K562 (cell line): Measurements from ENCODE around the gene TRIM13. TPM values are rescaled to one million over a fixed set of nuclear protein-coding genes. Genes with fewer than 3 reads are reported as not detected.

Source experiments
- CEBPB ChIP-seq: fragments of 450-650 bp; IDR thresholded peaks from 2 replicates; pipeline ENCODE4 v1.6.1; 2016; ENCODE audit warnings: missing genetic modification characterization, missing compliant biosample characterization
- CREM ChIP-seq: IDR thresholded peaks from 2 replicates; pipeline ENCODE4 v1.6.1; 2014; ENCODE audit warnings: antibody characterized with exemption, low read depth
- polyA plus RNA-seq, 8 experiments: library from polyadenylated mRNA; depleted of rRNA in 4 of 8; stranded (reverse) in 5 of 8; unstranded in 3 of 8; fragments of >200 nt; fragmentation: Nextera tagmentation in 2 of 8; fragmentation: Illumina TruSeq in 1 of 8; extraction: Ambion mirVana in 2 of 8; extraction: Trizol in 1 of 8; gene quantifications; 2 replicates each; pipeline versions ENCODE4 v1.2.1 to v1.2.3, GENCODE V29; 2011 to 2014; ENCODE audit warnings: inconsistent platforms in 1 of 8, missing spikeins in 1 of 8
- total RNA-seq, 7 experiments: library from RNA; depleted of rRNA in 6 of 7; stranded (reverse); fragments of >200 nt in 6 of 7; fragmentation: Illumina TruSeq in 2 of 7; extraction: Trizol in 2 of 7; gene quantifications; 2 replicates each; pipeline versions ENCODE4 v1.2.1 to v1.2.3, GENCODE V29; 2011 to 2021; ENCODE audit warnings: low replicate concordance in 1 of 7
- TF ChIP-seq, protein P1 (sequence below): fragments of 450-650 bp; IDR thresholded peaks from 2 replicates; pipeline ENCODE4 v1.6.1; 2016; ENCODE audit warnings: low read depth
- TF ChIP-seq, protein P2 (sequence below), 2 experiments: fragments of 450-650 bp; formaldehyde crosslinking in 1 of 2; IDR thresholded peaks; 2 replicates each; pipeline versions ENCODE4 v1.4.0 to v1.6.1; 2014 to 2020; ENCODE audit warnings: mild to moderate bottlenecking in 2 of 2, borderline replicate concordance in 1 of 2, low read depth in 1 of 2
- TF ChIP-seq, protein P3 (sequence below), 2 experiments: fragments of 450-650 bp in 1 of 2; sonication (generic) in 1 of 2; formaldehyde crosslinking in 1 of 2; IDR thresholded peaks in 1 of 2; conservative IDR thresholded peaks in 1 of 2; 2 replicates each; pipeline versions ENCODE4 v1.6.1 to v1.8.1; 2016 to 2023; ENCODE audit warnings: mild to moderate bottlenecking in 2 of 2, moderate library complexity in 2 of 2, inconsistent platforms in 1 of 2, missing genetic modification reagents in 1 of 2
- TF ChIP-seq, protein P4 (sequence below): sonication (generic); IDR thresholded peaks from 2 replicates; pipeline ENCODE4 v1.6.1; 2016

Gene TRIM13
- total and polyA plus RNA-seq, 9 of the 15 experiments (the other 6 are each of a cell fraction or from before 2014, with no cell fraction given) = 12.1 to 30.6 (median 17.8) TPM

- TF ChIP-seq, protein P1, sequence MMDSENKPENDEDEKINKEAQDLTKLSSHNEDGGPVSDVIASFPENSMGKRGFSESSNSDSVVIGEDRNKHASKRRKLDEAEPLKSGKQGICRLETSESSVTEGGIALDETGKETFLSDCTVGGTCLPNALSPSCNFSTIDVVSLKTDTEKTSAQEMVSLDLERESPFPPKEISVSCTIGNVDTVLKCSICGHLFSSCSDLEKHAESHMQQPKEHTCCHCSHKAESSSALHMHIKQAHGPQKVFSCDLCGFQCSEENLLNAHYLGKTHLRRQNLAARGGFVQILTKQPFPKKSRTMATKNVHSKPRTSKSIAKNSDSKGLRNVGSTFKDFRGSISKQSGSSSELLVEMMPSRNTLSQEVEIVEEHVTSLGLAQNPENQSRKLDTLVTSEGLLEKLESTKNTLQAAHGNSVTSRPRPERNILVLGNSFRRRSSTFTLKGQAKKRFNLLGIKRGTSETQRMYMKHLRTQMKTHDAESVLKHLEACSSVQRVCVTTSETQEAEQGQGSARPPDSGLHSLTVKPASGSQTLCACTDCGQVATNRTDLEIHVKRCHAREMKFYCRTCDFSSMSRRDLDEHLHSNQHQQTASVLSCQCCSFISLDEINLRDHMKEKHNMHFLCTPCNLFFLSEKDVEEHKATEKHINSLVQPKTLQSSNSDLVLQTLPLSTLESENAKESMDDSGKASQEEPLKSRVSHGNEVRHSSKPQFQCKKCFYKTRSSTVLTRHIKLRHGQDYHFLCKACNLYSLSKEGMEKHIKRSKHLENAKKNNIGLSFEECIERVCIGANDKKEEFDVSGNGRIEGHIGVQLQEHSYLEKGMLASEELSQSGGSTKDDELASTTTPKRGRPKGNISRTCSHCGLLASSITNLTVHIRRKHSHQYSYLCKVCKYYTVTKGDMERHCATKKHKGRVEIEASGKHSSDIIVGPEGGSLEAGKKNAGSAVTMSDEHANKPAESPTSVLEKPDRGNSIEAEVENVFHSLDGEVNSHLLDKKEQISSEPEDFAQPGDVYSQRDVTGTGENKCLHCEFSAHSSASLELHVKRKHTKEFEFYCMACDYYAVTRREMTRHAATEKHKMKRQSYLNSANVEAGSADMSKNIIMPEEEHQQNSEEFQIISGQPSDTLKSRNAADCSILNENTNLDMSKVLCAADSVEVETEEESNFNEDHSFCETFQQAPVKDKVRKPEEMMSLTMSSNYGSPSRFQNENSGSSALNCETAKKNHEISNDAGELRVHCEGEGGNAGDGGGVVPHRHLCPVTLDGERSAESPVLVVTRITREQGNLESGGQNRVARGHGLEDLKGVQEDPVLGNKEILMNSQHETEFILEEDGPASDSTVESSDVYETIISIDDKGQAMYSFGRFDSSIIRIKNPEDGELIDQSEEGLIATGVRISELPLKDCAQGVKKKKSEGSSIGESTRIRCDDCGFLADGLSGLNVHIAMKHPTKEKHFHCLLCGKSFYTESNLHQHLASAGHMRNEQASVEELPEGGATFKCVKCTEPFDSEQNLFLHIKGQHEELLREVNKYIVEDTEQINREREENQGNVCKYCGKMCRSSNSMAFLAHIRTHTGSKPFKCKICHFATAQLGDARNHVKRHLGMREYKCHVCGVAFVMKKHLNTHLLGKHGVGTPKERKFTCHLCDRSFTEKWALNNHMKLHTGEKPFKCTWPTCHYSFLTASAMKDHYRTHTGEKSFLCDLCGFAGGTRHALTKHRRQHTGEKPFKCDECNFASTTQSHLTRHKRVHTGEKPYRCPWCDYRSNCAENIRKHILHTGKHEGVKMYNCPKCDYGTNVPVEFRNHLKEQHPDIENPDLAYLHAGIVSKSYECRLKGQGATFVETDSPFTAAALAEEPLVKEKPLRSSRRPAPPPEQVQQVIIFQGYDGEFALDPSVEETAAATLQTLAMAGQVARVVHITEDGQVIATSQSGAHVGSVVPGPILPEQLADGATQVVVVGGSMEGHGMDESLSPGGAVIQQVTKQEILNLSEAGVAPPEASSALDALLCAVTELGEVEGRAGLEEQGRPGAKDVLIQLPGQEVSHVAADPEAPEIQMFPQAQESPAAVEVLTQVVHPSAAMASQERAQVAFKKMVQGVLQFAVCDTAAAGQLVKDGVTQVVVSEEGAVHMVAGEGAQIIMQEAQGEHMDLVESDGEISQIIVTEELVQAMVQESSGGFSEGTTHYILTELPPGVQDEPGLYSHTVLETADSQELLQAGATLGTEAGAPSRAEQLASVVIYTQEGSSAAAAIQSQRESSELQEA = no peak
- TF ChIP-seq, protein P2, sequence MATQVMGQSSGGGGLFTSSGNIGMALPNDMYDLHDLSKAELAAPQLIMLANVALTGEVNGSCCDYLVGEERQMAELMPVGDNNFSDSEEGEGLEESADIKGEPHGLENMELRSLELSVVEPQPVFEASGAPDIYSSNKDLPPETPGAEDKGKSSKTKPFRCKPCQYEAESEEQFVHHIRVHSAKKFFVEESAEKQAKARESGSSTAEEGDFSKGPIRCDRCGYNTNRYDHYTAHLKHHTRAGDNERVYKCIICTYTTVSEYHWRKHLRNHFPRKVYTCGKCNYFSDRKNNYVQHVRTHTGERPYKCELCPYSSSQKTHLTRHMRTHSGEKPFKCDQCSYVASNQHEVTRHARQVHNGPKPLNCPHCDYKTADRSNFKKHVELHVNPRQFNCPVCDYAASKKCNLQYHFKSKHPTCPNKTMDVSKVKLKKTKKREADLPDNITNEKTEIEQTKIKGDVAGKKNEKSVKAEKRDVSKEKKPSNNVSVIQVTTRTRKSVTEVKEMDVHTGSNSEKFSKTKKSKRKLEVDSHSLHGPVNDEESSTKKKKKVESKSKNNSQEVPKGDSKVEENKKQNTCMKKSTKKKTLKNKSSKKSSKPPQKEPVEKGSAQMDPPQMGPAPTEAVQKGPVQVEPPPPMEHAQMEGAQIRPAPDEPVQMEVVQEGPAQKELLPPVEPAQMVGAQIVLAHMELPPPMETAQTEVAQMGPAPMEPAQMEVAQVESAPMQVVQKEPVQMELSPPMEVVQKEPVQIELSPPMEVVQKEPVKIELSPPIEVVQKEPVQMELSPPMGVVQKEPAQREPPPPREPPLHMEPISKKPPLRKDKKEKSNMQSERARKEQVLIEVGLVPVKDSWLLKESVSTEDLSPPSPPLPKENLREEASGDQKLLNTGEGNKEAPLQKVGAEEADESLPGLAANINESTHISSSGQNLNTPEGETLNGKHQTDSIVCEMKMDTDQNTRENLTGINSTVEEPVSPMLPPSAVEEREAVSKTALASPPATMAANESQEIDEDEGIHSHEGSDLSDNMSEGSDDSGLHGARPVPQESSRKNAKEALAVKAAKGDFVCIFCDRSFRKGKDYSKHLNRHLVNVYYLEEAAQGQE (IDR thresholded peaks at IDR 0.05; ENCODE audit: borderline replicate concordance) = peak; percentile 77; the same call in 1 of the 2 replicates
- TF ChIP-seq, protein P2 (CRISPR knock-in tag; IDR thresholded peaks at IDR 0.05; ENCODE audit: low read depth) = no peak
- TF ChIP-seq CEBPB (tag) = peak; percentile 36; the same call in 1 of the 2 replicates
- TF ChIP-seq, protein P3, sequence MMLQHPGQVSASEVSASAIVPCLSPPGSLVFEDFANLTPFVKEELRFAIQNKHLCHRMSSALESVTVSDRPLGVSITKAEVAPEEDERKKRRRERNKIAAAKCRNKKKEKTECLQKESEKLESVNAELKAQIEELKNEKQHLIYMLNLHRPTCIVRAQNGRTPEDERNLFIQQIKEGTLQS (IDR thresholded peaks at IDR 0.05) = peak; percentile 39; the same call in 1 of the 2 replicates
- TF ChIP-seq, protein P3 (CRISPR knock-in tag; conservative IDR thresholded peaks at IDR 0.05) = no peak
- TF ChIP-seq CREM = no peak
- TF ChIP-seq, protein P4, sequence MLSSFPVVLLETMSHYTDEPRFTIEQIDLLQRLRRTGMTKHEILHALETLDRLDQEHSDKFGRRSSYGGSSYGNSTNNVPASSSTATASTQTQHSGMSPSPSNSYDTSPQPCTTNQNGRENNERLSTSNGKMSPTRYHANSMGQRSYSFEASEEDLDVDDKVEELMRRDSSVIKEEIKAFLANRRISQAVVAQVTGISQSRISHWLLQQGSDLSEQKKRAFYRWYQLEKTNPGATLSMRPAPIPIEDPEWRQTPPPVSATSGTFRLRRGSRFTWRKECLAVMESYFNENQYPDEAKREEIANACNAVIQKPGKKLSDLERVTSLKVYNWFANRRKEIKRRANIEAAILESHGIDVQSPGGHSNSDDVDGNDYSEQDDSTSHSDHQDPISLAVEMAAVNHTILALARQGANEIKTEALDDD = no peak
Measured at GRCh38 chr13:49976314-49977258, 20.3 kb upstream of the TRIM13 start (continued).
